GM21447 (cell line): Measurements from ENCODE around the gene CHD5.

ENCODE experiments used
- ATAC-seq: cut with Tn5 transposase; IDR thresholded peaks from one replicate; pipeline ENCODE4 v1.9.1; 2021; ENCODE audit not compliant: unreplicated experiment

Gene CHD5

DNA sequence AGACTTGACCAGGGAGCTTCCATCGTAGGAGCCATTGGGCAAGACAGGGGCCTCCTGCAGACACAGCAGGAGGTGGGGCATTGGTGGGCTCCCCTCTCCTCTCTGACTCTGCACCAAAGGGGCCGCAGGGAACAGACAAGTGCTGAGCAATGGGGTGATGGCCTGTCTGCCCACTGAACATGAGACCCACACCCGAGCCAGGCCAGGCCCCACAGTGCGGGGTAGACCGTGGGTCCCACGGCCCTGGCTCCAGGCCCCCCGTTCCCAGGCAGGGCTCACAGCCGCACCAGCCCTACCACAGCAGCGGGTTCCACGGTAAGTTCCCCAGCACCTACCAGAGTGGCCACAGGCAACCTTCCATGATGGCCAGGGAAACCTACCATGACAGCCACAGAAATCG lies 45.9 kb downstream of the CHD5 start:
- ATAC-seq: no peak

DNA sequence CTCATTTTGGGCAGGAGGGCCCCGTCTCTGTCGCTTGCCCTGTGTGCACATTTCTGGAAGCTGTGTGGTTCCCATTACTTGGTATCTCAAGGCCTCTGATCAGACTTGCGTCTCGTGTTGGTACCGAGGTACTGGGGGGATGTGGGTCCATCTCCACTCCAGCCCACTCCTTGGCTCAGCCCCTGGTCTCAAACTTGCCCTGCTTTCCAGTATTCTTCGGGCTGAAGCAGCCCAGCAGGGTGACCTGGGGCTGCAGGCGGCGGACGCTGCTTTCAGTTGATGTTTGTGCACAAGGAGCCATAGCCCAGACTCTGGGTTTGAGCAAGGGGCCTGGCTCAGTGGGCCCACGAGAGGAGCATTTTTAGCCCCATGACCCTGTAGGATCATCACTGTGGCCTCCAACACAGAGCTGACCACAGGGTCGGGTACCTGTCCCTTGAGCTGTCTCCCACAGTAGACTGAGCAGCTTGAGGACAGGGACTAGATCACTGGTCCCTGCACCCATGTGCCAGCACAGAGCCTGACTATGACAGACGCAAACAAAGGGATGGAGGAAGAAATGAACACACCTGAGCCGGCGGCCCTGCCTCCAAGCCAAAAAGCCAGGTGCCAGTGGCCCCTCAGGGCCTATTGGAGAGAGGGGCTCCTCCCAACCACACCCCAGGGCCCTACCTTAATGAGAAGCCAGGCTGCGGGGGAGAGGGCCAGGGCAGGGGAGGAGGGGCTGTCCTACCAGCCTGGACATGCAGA lies 46.8 kb downstream of the CHD5 start:
- no peak for ATAC-seq

DNA sequence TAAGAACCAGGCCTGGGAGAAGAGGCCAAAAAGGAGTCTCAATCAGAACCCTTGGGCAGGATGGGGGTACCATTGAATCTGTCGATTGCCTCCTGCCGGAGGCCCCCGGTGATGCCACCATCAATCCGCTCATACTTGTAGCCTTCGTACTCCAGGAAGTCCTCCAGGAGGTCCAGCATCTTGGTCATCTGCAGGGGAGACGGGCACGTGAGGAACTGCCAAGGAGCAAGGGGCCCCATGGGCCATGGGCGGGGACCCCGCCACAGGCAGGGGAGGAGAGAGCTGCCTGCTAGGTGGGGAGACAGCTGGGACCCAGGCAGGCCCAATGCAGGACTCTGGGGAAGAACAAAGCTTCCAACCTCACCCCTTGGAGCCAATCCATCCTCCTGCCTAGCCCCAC lies 48.6 kb downstream of the CHD5 start:
- no peak for ATAC-seq

DNA sequence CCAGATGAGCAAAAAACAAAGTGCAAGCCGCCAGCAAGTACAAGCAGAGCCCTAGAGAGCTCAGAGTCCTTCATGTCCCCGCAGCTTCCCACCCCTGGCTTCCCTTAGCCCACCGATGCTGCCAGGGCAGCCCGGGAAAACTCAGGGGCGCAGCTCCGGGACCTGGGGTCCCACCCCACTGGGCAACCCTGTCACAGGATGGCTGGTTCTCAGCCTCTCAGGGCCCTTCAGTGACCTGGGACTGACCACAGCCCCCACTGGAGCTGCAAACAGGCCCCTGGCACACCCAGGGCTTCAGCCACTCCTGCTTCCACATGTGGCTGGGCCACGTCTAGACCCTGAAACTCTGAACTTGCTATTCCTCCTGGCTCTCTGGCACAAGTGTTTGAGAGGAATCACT lies 49.5 kb downstream of the CHD5 start:
- no peak for ATAC-seq

DNA sequence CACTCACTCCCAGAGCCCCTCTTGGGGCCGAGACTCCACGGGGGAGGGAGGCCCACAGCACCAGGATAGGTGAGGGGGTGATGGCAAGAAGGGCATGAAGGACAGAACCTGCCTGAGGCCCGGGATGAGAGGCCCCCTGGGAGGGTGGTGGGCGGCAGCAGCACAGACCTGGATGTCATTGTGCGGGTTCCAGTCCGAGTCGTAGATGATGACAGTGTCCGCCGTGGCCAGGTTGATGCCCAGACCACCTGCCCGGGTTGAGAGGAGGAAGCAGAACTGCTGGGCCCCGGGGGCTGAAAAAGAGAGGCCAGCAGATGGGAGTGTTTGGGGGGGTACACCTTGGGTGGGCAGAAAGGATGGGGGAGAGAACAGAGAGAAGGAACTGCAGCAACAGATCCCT lies 50.1 kb downstream of the CHD5 start:
- no peak for ATAC-seq

DNA sequence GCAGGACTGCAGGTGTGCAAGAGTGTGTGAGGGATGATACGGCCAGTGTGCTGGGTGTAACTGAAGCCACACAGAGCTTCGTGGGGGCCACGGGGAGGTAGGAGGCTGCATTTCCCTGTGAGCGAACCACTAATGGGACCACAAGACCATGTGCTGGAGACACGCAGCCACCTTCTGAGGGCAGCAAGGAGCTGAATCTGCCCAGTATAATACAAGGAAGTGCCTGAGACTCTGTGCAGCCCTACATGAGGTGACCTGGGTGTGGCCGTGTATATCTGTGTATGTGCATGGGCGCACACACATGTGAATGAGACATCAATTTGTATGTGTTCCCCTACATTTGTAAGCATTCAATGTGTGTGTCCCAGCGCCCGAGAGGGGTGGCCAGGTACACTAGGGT lies 50.8 kb downstream of the CHD5 start:
- ATAC-seq: no peak

DNA sequence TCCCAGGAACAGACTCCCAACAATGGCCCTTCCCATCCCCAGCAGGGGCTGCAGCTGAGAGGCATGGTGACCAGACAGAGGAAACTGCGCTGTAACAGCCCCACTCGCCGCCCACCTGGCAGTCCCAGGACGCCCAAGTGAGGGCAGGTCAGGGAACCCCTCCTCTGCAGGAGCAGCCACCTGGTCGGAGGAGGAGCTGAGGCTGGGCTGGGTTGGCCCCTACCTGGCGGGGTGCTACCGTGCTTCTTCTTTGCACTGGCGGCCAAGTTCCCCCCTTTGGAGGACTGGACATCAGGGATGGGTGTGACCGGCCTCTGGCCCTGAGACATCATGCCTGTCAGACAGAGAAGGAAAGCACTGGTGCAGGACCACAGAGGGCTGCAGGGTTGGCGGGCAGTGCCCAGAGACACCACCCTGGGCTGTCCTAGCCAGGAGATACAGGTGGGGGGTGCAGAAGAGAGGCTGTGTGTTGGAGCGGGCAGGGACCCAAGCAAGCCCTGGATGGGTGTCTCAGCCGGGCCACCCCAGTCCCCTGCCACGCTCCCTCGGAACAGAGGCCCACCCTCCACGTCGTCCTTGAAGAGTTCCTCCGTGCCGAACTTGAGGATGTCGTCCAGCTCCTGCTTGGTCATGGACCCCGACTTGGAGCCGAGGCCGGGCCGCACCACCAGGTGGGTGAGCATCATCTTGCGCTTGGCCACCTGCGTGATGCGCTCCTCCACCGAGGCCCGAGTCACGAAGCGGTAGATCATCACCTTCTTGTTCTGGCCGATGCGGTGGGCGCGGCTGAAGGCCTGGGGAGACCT lies 51.6 kb downstream of the CHD5 start:
- ATAC-seq: no peak

DNA sequence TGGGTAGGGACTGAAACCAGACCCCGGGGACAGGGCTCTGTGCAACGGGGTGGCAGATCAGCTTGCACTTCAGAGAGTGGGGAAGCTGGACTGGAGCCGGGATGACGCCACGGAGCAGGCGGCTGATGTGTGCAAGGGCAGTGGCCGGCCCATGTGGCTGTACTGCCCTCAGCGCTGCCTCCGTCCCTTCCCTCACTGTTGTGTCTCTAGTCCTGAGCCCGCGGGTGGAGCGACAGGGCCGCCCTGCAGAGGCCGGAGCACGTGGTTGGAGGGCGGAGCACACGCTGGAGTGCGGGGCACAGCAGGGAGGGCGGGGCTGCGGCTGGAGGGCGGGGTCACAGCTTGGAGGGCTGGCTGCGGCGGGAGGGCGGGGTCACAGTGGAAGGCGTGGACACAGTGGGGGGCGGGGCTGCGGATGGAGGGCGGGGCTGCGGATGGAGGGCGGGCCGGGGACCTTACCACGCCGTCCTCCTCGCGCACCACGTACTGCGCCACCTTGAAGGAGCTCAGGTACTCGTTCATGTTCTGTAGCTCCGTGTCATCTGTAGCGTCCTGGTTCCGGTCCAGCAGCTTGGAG lies 52.4 kb downstream of the CHD5 start:
- no peak for ATAC-seq

DNA sequence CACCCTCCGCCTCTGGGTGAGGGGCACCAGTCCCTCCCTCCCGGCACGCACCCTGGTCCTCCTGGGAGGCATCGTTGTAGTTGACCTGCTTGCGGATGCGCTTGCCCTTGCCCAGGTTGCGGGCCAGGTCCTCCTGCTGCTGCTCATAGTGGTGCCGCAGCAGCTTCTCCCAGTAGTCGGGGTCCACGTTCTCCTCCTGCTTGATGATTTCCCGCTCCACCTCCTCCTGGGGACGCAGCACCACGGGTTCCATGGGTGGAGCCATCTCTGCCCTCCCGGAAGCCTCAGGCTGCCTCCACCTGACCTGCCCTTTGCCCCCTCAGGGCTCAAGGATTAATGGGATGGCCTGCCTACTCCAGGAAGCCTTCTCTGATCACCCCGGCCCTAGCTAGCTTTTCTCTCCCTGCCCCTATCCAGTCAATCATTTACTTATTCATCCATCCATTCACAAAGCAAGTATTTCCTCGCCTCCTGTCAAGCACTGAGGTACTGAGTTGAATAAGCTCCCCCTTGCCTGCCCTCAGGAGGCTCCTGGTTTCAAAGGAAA lies 53.5 kb downstream of the CHD5 start:
- ATAC-seq: no peak

DNA sequence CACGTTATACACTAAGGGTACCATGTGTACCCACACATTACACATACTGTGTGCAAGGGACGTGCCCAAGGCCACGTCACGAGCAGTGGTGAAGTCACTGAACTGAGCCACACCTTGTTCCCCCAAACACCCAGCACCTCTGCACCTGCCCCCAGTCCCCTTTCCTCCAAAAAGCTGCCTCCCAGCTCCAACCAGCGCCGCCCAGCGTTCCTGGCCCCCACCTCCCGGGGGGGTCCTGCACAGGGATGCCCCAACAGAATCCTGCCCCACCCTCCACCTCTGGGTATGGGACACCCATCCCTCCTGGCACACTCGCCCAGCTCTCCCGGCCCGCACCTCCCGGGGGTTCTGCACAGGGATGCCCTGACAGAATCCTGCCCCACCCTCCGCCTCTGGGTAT lies 54.1 kb downstream of the CHD5 start:
- no peak for ATAC-seq

DNA sequence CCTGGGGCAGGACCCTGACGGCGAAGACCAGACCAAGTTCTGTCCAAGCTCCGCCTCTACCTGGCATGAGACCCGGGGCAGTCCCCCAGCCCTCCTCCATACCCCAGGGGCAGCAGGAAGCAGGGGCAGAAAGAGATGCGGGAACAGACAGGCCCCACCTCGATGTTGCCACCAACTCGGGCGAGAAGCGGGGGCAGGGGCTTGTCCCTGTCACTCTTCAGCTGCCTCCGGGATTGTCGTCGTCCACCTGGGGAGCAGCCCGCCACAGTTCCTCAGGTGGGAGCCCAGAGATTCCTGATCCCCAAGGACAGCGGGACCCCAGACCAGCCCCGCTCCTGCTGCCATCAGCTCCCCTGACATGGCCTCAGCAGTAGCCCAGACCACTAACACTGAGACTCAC lies 54.8 kb downstream of the CHD5 start:
- ATAC-seq: no peak

DNA sequence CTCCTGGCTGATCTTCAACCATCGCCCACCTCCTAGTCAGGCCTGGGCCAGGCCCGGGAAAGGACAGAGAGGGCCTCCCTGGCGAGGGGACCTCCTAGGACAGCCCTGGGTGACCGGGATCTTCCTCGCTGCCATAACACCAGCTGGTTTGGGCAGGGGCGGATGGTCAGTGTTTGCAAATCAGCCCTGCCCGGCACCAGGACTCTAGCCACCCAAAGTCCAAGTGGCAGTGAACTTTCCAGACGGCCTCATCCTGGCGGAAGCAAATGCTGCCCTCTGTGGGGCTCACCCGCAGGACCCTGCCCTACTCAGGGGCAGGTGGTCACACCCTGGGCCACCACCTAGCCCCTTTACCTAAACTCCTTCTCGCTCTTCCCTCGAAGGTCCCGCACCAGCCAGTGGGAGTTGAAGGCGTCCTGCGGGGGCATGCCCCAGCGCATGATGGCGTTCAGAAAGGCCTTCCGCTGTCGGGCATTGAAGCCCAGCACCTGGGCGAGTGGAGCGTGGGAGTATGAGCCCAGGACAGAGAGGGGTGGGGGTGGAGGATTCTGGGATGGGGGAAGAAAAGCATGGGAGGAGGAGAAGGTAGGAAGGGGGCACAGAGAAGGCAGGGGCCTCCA lies 55.3 kb downstream of the CHD5 start:
- no peak for ATAC-seq

DNA sequence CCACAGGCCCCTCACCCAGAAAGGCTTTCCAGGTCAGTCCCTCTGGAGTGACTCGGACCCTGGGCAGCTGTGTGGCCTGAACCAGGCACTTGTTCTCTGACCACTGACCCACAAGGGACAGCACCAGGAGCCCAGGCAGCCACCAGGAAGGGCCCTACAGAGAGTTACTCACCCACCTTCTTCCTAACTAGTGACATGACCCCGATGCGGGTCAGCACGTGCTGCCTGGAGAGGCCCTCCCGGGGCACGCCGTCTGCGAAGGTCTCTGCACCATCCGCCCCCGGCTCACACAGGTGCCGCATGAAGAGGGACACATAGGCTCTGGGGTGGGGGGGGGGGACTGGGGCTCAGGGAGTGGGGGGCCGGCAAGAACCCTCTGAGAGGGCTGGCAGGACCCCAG lies 55.8 kb downstream of the CHD5 start:
- no peak for ATAC-seq

DNA sequence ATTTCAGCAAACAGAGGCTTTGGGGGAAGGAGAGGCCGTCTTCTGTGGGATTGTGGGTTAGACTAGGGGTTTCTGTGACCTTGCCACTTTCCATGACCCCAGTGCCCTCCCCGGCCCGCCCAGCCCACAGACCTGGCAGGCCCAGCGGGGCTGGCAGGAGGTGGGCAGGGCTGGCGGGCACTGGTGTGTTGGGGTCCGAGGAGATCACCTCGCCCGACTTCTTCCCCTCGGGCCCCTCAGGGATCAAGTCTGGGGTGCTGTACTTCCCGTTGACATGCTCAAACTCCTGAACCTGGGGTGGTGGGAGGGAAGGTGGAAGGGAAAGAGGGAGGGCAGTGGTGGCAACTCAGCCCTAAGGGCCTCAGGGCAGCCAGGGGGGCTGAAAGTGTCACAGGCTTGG lies 56.3 kb downstream of the CHD5 start:
- ATAC-seq: no peak

DNA sequence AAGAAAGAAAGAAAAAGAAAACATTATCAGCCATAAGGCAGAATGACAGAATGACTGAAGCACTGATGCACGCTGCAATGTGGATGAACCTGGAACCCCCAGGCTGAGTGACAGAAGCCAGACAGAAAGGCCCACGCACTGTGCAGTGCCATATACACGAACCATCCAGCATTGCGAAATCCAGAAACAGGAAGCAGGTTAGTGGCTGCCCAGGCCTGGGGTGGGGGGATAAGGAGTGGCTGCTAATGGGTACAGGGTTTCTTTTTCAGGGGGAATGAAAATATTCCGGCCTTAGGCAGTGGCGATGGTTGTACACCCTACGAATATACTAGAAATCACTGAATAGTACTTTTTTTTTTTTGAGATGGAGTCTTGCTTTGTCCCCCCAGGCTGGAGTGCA lies 57.0 kb downstream of the CHD5 start:
- ATAC-seq: no peak

DNA sequence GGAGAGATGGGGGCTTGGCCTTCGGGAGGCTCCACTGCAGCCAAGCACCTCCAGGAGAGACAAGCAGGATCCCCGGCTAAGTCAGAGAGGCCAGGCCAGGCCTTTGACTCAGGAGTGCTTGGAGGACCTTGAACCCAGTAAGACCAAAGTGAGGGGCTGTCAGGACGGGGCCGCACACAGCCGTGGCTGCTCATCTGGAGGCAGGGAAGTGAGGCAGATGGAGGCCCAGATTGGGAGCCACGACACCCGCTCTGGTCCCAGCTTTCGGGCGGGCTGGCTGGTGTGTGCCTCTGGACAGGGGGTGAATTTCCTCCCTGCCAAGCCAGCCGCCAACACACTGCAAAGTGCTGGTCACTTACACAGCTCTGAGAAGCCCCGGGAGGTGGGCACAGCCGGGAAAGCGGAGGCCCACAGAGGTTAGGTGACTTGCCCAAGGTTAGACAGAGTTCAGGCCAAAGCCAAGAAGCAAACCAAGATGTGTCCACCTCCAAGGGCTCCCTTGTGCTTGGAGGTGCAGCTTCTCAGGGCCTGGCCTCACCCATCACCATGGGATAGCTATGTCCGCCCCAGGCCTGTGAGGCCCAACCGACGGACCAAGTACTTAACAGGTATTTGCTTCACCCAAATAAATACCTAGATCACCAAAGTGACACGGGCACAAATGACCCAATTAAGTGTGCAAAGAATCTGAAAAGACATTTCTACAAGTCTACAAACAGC lies 58.3 kb downstream of the CHD5 start:
- ATAC-seq: no peak

DNA sequence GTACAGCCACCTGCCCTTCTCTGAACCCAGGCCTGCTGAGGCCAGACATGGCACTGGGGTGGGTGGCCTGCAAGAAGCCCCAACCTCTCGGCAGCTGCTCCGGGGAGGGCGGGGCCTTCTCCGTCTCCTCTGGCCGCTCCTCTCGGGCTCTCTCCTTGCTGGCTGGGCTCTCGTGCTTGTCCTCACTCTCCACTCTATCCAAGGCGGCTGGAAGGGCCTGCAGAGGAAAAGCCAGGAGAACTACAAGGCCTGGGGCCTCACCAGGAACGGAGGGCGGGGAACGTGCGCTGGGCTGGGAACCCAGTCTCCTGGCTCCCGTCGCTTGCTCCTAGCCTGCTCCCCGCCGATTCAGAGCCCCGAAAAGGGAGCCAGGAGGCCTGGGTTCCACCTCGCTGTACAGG lies 59.1 kb downstream of the CHD5 start:
- no peak for ATAC-seq

DNA sequence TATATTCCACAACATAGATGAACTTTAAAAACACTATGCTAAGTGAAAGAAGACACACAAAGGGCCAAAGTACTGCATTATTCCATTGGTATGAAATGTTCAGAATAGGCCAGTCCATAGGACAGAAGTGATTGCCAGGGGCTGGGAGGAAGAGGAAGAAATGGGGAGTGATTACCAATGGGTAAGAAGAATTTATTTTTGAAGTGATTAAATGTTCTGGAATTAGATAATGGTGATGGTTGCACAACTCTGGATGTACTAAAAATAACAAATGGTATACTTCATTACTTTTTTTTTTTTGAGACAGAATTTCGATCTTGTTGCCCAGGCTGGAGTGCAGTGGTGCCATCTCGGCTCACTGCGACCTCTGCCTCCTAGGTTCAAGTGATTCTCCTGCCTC lies 61.7 kb downstream of the CHD5 start:
- ATAC-seq: no peak

DNA sequence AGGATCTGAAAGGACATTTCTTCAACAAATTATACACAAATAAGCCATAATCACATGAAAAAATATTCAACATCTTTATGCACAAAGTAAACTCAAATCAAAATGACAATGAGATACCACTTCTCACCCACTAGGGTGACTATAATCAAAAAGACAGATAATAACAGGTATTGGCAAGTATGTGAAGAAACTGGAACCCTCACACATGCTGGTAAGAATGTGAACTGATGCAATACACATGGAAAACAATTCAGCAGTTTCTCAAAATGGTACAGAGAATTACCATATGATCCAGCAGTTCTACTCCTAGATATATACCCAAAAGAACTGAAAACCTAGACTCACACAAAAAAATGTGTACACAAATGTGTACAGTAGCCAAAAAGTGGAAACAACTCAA lies 62.5 kb downstream of the CHD5 start:
- ATAC-seq: no peak

DNA sequence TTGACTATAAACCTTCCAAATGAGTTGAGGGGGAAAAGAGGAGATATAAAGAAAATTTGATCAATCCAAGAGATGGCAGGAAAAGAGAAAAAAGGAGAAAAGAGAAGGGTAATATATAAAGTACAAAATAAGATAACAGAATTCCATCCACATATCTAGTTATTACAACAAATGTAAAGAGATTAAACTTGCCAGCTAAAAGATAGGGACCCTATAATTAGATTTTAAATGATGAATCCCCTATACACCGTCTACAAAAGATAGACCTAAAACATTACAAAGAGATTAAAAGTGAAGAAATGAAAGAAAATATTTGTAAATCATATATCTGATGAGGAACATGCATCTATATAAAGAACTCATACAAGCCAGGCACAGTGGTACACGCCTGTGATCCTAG lies 63.1 kb downstream of the CHD5 start:
- no peak for ATAC-seq

DNA sequence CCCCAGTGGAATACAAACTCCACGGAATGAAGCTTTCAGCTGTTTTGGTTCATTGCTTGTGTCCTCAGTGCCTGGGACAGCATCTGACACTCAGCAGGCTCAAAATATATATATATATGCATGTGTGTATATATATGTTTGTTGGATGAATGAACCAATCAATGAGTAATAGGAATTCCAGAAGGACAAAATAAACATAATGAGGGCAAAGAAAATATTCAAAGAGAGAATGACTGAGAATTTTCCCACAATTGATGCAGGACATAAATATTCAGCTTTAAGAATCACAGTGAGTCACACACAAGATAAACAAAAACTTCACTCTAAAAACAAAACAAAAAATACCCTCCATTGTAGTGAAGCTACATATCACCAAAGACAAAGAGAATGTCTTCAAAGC lies 64.0 kb downstream of the CHD5 start:
- ATAC-seq: no peak
